H1 (cell line): ENCODE data around the gene MCCD1. TPM values are rescaled to one million over a fixed set of nuclear protein-coding genes. Genes with fewer than 3 reads are reported as not detected.

Source experiments
- CTCF ChIA-PET: fragments of 300-600 bp; sonication (Branson Sonifier 250); formaldehyde crosslinking; loops from one replicate; lab custom pipeline; 2021; ENCODE audit not compliant: partially characterized antibody; lab: Charles Lee
- POLR2A ChIA-PET: fragments of 300-600 bp; sonication (Branson Sonifier 250); formaldehyde crosslinking; loops from one replicate; lab custom pipeline; 2021; ENCODE audit warnings: inconsistent platforms; ENCODE audit not compliant: partially characterized antibody; lab: Charles Lee
- DNase-seq, 2 experiments: peaks; one replicate each; pipeline versions ENCODE4 v3.0.0 to v3.0.0-alpha.2; 2010 to 2022; ENCODE audit warnings: low spot score in 2 of 2, low read depth in 1 of 2, mixed read lengths in 1 of 2
- FAIRE-seq: peaks from 2 replicates; lab custom pipeline; 2011; peaks lifted over from hg19 to GRCh38; lab: Jason Lieb, UNC
- H2AFZ ChIP-seq: 2 replicates; pipeline ENCODE4 v1.8.1; 2012; ENCODE audit warnings: low read length, inconsistent platforms
- H2AK5ac ChIP-seq: 2 replicates; pipeline ENCODE4 v1.6.1; 2013; ENCODE audit warnings: low read depth, low read length
- H2BK120ac ChIP-seq: replicated peaks from 2 replicates; pipeline ENCODE3; 2013; ENCODE audit warnings: low read depth, low read length, inconsistent platforms
- H2BK12ac ChIP-seq: 2 replicates; pipeline ENCODE4 v1.6.1; 2013; ENCODE audit warnings: low read depth, low read length
- H2BK15ac ChIP-seq: 2 replicates; pipeline ENCODE4 v1.6.1; 2013; ENCODE audit warnings: low read length
- H2BK20ac ChIP-seq: 2 replicates; pipeline ENCODE4 v1.6.1; 2013; ENCODE audit warnings: low read length
- H2BK5ac ChIP-seq: 2 replicates; pipeline ENCODE4 v1.6.1; 2013; ENCODE audit warnings: low read depth, low read length
- H3K14ac ChIP-seq: 2 replicates; pipeline ENCODE4 v1.6.1; 2013; ENCODE audit warnings: inconsistent platforms; ENCODE audit not compliant: insufficient read length
- H3K18ac ChIP-seq: 2 replicates; pipeline ENCODE4 v1.6.1; 2013; ENCODE audit warnings: low read length; ENCODE audit errors: extremely low read depth
- H3K23ac ChIP-seq: 2 replicates; pipeline ENCODE4 v1.6.1; 2013; ENCODE audit warnings: inconsistent platforms; ENCODE audit not compliant: insufficient read length
- H3K23me2 ChIP-seq: 2 replicates; pipeline ENCODE4 v1.6.1; 2013; ENCODE audit warnings: low read depth, low read length
- H3K27ac ChIP-seq: 2 replicates; pipeline ENCODE4 v1.6.1; 2011; ENCODE audit warnings: low read depth, low read length, inconsistent platforms
- H3K27me3 ChIP-seq, 4 experiments: replicated peaks in 1 of 4; 1 replicate in 1 of 4; 2 replicates in 3 of 4; pipeline versions ENCODE4 v1.6.1 to v1.8.1; 2011 to 2013; ENCODE audit warnings: low read length in 3 of 4, mild to moderate bottlenecking in 3 of 4, inconsistent platforms in 2 of 4, mixed read lengths in 2 of 4, moderate library complexity in 1 of 4; ENCODE audit not compliant: control insufficient read depth in 3 of 4, insufficient read depth in 3 of 4; ENCODE audit errors: extremely low read depth in 1 of 4
- H3K36me3 ChIP-seq, 4 experiments: 2 replicates each; pipeline versions ENCODE4 v1.6.1 to v1.8.1; 2011 to 2013; ENCODE audit warnings: mild to moderate bottlenecking in 4 of 4, low read length in 3 of 4, moderate library complexity in 2 of 4, control low read depth in 1 of 4, inconsistent platforms in 1 of 4; ENCODE audit not compliant: insufficient read depth in 4 of 4, control insufficient read depth in 2 of 4
- H3K4ac ChIP-seq: replicated peaks from 2 replicates; pipeline ENCODE3; 2013; ENCODE audit warnings: low read length, low read depth, mixed read lengths, inconsistent platforms; ENCODE audit not compliant: insufficient read length
- H3K4me1 ChIP-seq, 4 experiments: replicated peaks in 1 of 4; 1 replicate in 1 of 4; 2 replicates in 3 of 4; pipeline versions ENCODE4 v1.6.1 to v1.8.1; 2011 to 2013; ENCODE audit warnings: low read length in 3 of 4, inconsistent platforms in 2 of 4, mixed read lengths in 1 of 4; ENCODE audit not compliant: insufficient read depth in 4 of 4, control insufficient read depth in 3 of 4
- H3K4me2 ChIP-seq, 2 experiments: 2 replicates each; pipeline versions ENCODE4 v1.6.1 to v1.8.1; 2011 to 2013; ENCODE audit warnings: low read depth in 2 of 2, low read length in 2 of 2, control low read depth in 1 of 2, inconsistent platforms in 1 of 2, mild to moderate bottlenecking in 1 of 2; ENCODE audit not compliant: insufficient read depth in 1 of 2
- H3K4me3 ChIP-seq, 4 experiments: fragments of 200-600, 300-600 bp in 1 of 4; sonication (generic), shearing (Covaris generic), sonication (Bioruptor Twin) in 1 of 4; 2 replicates each; pipeline versions ENCODE4 v1.5.1 to v1.8.1; 2011 to 2016; ENCODE audit warnings: low read length in 4 of 4, low read depth in 3 of 4, control low read depth in 2 of 4, inconsistent platforms in 2 of 4, mild to moderate bottlenecking in 2 of 4, mixed read lengths in 1 of 4, moderate library complexity in 1 of 4; ENCODE audit not compliant: insufficient read depth in 2 of 4; ENCODE audit errors: extremely low read depth in 1 of 4
- H3K56ac ChIP-seq: replicated peaks from 2 replicates; pipeline ENCODE3; 2013; ENCODE audit warnings: low read depth, mild to moderate bottlenecking, mixed read lengths, low read length, inconsistent platforms; ENCODE audit not compliant: insufficient read length
- H3K79me1 ChIP-seq: 2 replicates; pipeline ENCODE4 v1.6.1; 2013; ENCODE audit warnings: low read depth, low read length, control low read depth
- H3K79me2 ChIP-seq, 2 experiments: 2 replicates each; pipeline versions ENCODE4 v1.6.1 to v1.8.1; 2012 to 2013; ENCODE audit warnings: low read length in 2 of 2, mild to moderate bottlenecking in 2 of 2, inconsistent platforms in 1 of 2; ENCODE audit not compliant: insufficient read depth in 2 of 2, control insufficient read depth in 1 of 2
- H3K9ac ChIP-seq, 4 experiments: replicated peaks in 1 of 4; 1 replicate in 1 of 4; 2 replicates in 3 of 4; pipeline versions ENCODE4 v1.6.1 to v1.8.1; 2011 to 2013; ENCODE audit warnings: low read depth in 3 of 4, low read length in 3 of 4, control low read depth in 2 of 4, mild to moderate bottlenecking in 2 of 4, moderate library complexity in 2 of 4, inconsistent platforms in 1 of 4; ENCODE audit errors: extremely low read depth in 1 of 4
- H3K9me3 ChIP-seq, 2 experiments: 2 replicates each; pipeline versions ENCODE4 v1.6.1 to v1.8.1; 2012 to 2013; ENCODE audit warnings: mild to moderate bottlenecking in 2 of 2, moderate library complexity in 2 of 2, control low read depth in 1 of 2, inconsistent platforms in 1 of 2, low read depth in 1 of 2, low read length in 1 of 2, mixed read lengths in 1 of 2; ENCODE audit not compliant: insufficient read depth in 2 of 2
- H4K20me1 ChIP-seq, 2 experiments: replicated peaks in 1 of 2; 2 replicates each; pipeline versions ENCODE3 to v1.8.1; 2011 to 2013; ENCODE audit warnings: inconsistent platforms in 2 of 2, low read length in 2 of 2, mild to moderate bottlenecking in 1 of 2; ENCODE audit not compliant: insufficient read depth in 2 of 2, control insufficient read depth in 1 of 2
- H4K5ac ChIP-seq: 2 replicates; pipeline ENCODE4 v1.6.1; 2013; ENCODE audit warnings: low read length, low read depth, mixed read lengths, inconsistent platforms; ENCODE audit not compliant: insufficient read length
- H4K8ac ChIP-seq: 2 replicates; pipeline ENCODE4 v1.8.0; 2013; ENCODE audit warnings: mild to moderate bottlenecking, moderate library complexity, low read length, inconsistent platforms; ENCODE audit not compliant: insufficient read depth; ENCODE audit errors: extremely low read depth
- H4K91ac ChIP-seq: replicated peaks from 2 replicates; pipeline ENCODE3; 2013; ENCODE audit warnings: low read length, mixed read lengths, inconsistent platforms; ENCODE audit not compliant: insufficient read length
- BACH1 ChIP-seq: IDR thresholded peaks from 2 replicates; pipeline ENCODE4 v1.6.1; 2012; ENCODE audit warnings: low read length, improper control_type of control experiment
- CHD2 ChIP-seq: IDR thresholded peaks from 2 replicates; pipeline ENCODE4 v1.6.1; 2012; ENCODE audit warnings: low read length, improper control_type of control experiment
- EP300 ChIP-seq, 2 experiments: IDR thresholded peaks; 1 replicate in 1 of 2; 2 replicates in 1 of 2; pipeline ENCODE4 v1.6.1; 2011 to 2012; ENCODE audit warnings: low read depth in 2 of 2, low read length in 2 of 2, mild to moderate bottlenecking in 2 of 2, borderline replicate concordance in 1 of 2, inconsistent platforms in 1 of 2, moderate library complexity in 1 of 2
- GABPA ChIP-seq: IDR thresholded peaks from 2 replicates; pipeline ENCODE4 v1.6.1; 2011; ENCODE audit warnings: mild to moderate bottlenecking, low read length, moderate library complexity, borderline replicate concordance; ENCODE audit not compliant: insufficient read depth
- JUN ChIP-seq: IDR thresholded peaks from 2 replicates; pipeline ENCODE4 v1.6.1; 2011; ENCODE audit warnings: low read depth, mild to moderate bottlenecking, improper control_type of control experiment, low read length
- KDM4A ChIP-seq: IDR thresholded peaks from one replicate; pipeline ENCODE4 v1.7.1; 2012; ENCODE audit warnings: low read depth, mild to moderate bottlenecking, moderate library complexity, low read length, inconsistent platforms; ENCODE audit not compliant: severe bottlenecking
- KDM5A ChIP-seq: fragments of 200-600 bp; IDR thresholded peaks from 2 replicates; pipeline ENCODE4 v1.7.1; 2012; ENCODE audit warnings: mild to moderate bottlenecking, low read length, inconsistent platforms, mixed read lengths
- POLR2A ChIP-seq, 2 experiments: IDR thresholded peaks; 1 replicate in 1 of 2; 2 replicates in 1 of 2; pipeline ENCODE4 v1.6.1; 2011; ENCODE audit warnings: low read depth in 2 of 2, low read length in 2 of 2, mild to moderate bottlenecking in 2 of 2; ENCODE audit errors: control extremely low read depth in 1 of 2
- RBBP5 ChIP-seq: IDR thresholded peaks from 2 replicates; pipeline ENCODE4 v1.7.1; 2012; ENCODE audit warnings: low read depth, mild to moderate bottlenecking, inconsistent platforms, low read length, moderate library complexity, borderline replicate concordance
- SIX5 ChIP-seq: IDR thresholded peaks from 2 replicates; pipeline ENCODE4 v1.6.1; 2011; ENCODE audit warnings: mild to moderate bottlenecking, low read depth, low read length
- TAF7 ChIP-seq: optimal IDR thresholded peaks from 2 replicates; pipeline ENCODE3; 2011; ENCODE audit warnings: low read depth, mild to moderate bottlenecking, inconsistent platforms, low read length, moderate library complexity, borderline replicate concordance
- YY1 ChIP-seq: IDR thresholded peaks from 2 replicates; pipeline ENCODE4 v1.6.1; 2011; ENCODE audit warnings: low read depth, mild to moderate bottlenecking, low read length
- WGBS, 2 experiments: shearing (Covaris generic) in 1 of 2; methylation state at CpG; one replicate each; pipeline versions ENCODE4 v1.1.6 to v1.1.7; 2013 to 2015; ENCODE audit warnings: low lambda C conversion rate in 2 of 2, mixed read lengths in 2 of 2, inconsistent platforms in 1 of 2, low coverage in 1 of 2, missing lambda C conversion rate in 1 of 2; ENCODE audit not compliant: insufficient replicate concordance in 2 of 2, insufficient coverage in 1 of 2, insufficient read length in 1 of 2; ENCODE audit errors: extremely low coverage in 1 of 2, missing lambda C conversion rate in 1 of 2; 5-methylcytosine and 5-hydroxymethylcytosine counted together
- polyA plus RNA-seq, 7 experiments: library from polyadenylated mRNA; depleted of rRNA in 3 of 7; stranded (reverse) in 5 of 7; unstranded in 2 of 7; fragments of >200 nt in 5 of 7; fragments of 200-250 nt in 2 of 7; gene quantifications; 1 replicate in 5 of 7; 2 replicates in 1 of 7; 4 replicates in 1 of 7; pipeline versions ENCODE4 v1.2.1 to v1.2.3, GENCODE V29; 2011 to 2013; ENCODE audit warnings: missing spikeins in 2 of 7, mixed read lengths in 2 of 7
- total RNA-seq: library from RNA; stranded (reverse); fragmentation: NEBNext Ultra II Directional; extraction: Animal tissue kit (Norgen Biotek cat#: 25700); gene quantifications from 2 replicates; pipeline ENCODE4 v1.2.1, GENCODE V29; 2021

MCCD1 gene
- total and polyA plus RNA-seq, 2 of the 8 experiments (the other 6 are each of a cell fraction or from before 2014, with no cell fraction given): not detected

DNA sequence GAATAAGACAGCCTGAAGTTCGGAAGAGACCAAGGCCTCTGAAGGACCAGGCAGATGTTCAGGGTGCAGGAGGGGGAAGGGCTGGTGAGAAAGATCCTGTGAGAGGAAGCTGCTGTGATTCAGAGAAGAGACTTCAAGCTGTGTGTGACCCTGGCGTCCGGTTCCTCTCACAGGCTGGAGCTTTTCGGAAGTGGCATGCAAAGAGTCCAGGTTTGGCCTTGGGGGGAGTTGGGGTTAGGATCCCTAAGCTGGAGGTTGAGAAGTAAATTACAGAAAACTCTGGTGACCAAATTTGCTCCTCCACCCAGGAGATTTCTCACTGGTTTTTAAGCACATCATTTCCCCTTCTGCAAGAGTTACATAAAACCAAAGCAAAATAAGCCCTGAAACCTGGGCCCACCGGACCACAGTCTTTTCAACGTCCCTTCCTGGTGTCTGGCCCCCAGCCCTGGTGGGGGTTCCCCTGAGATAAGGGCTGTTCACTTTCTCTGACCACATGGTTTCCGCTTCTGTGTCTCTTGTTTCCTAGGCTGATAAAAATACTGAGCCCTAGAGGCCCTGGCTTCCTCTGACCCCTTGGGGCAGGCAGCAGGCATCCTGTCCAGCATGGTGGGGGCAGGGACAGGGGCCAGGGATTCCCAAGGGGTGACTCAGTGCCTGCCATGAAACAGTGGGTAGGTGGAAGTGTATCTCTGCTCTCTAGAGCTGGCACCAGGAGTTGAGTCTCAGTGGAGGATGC, 31.4 kb downstream of the MCCD1 start:
- POLR2A ChIA-PET: interaction anchor here (1.1 to 10.9 kb wide), 4 partner anchors 11 to 21 kb away, joined by 3 to 110 read pairs (median 6); partner anchors contain the start of genes DDX39B, LTB and TNF
- Histone ChIP-seq H2BK15ac (no peak overlapping the region), H2BK120ac (no peak overlapping the region), H4K5ac (no peak overlapping the region), H3K4me3 (no peak overlapping the region), H3K56ac (no peak overlapping the region), H3K79me2 (no peaks in the 10 kb centered on the region), H3K14ac (no peak overlapping the region), H2BK20ac (no peak overlapping the region), H3K4me1 (no peaks in the 10 kb centered on the region), H2BK5ac (peak overlapping the region; percentile 60; the same call in 1 of the 2 replicates), H3K4ac (no peak overlapping the region), H2AFZ (no peak overlapping the region), H3K36me3 (peaks cover 2 to 15% (median 5%) of the 10 kb centered on the region in 4 experiments; a peak in 5 of 8 replicates), H2BK12ac (no peak overlapping the region), H3K18ac (no peak overlapping the region), H4K91ac (no peak overlapping the region), H3K9ac (no peak overlapping the region), H3K4me2 (no peak overlapping the region), H4K20me1 (no peaks in the 10 kb centered on the region), H3K27ac (no peak overlapping the region), H2AK5ac (no peak overlapping the region), H3K27me3 (no peaks in the 10 kb centered on the region), H4K8ac (peak overlapping the region; percentile 48; the same call in 1 of the 2 replicates), H3K79me1 (no peaks in the 10 kb centered on the region), H3K23ac (no peak overlapping the region), H3K23me2 (no peaks in the 10 kb centered on the region), H3K9me3 (no peaks in the 10 kb centered on the region)
- CTCF ChIA-PET: interaction anchor here (1.6 to 24.7 kb wide), 4 partner anchors 14 to 41 kb away, joined by 5 to 613 read pairs (median 6); partner anchors contain the start of genes ATP6V1G2, LST1 and NCR3
- FAIRE-seq (no peak), DNase-seq (no peak)
- TF ChIP-seq YY1 (no peak), SIX5 (no peak), RBBP5 (no peak), TAF7 (no peak), JUN (no peak), KDM5A (no peak), BACH1 (no peak), GABPA (no peak), POLR2A (IDR thresholded peaks at IDR 0.05; ENCODE audit: control extremely low read depth in 1 of 2, low read depth in 2 of 2, low read length in 2 of 2) (no peak), KDM4A (no peak), EP300 (IDR thresholded peaks at IDR 0.05; ENCODE audit: borderline replicate concordance in 1 of 2, low read depth in 2 of 2, low read length in 2 of 2) (no peak), CHD2 (no peak)
- 88% methylated on average over 7 of the region's 7 CpGs; no CpG with 5 or more reads in 1 of the 2 experiments for WGBS, 2 experiments
